ENCODE results near the gene OTOG.

OTOG gene

DNA sequence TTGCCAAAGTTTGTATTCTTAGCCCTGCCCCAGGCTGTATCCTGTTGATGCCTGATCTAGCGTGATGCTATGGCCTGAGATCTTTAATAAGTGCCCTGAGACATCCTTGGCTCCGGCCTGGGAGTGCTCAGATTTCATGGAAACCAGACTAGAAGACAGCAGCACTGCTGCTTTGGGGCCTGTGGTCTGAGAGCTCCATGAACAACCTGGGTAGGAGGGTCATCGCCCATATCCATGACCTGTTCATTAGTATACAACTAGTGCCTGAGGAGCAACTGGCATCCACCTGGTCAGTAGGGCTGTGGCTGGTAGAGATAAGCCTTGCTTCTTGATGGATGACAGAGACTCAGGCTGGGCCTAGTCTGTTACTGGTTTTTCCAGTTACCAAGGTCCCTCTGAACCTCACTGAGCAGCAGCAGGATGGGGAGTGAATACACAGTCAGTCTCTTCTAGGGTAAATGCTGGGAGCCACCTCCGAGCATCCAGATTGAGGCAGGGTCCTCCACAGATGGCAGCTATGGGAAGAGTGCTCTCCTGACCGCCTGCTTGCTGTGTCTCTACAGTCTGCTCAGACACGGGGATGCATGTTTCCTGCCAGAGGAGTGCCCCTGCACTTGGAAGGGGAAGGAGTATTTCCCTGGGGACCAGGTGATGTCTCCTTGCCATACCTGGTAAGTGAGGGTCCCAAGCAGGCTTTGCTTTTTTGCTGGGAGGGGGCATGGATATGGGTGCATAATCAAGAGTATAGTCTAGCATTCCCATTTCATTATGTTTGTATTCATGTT lies 39.0 kb downstream of the OTOG start:
- Histone ChIP-seq H3K27me3 (peaks cover 16% of the 10 kb centered on the region), H3K27ac (no peak overlapping the region), H3K9me3 (no peaks in the 10 kb centered on the region), H3K36me3 (no peaks in the 10 kb centered on the region), H3K4me1 (ENCODE audit: control insufficient read depth in 1 of 2, insufficient read depth in 1 of 2, low read depth in 1 of 2, low read length in 1 of 2) (no peaks in the 10 kb centered on the region), H3K4me3 (ENCODE audit: low read depth in 1 of 2, low read length in 1 of 2) (no peak overlapping the region)
- TF ChIP-seq, protein P1, sequence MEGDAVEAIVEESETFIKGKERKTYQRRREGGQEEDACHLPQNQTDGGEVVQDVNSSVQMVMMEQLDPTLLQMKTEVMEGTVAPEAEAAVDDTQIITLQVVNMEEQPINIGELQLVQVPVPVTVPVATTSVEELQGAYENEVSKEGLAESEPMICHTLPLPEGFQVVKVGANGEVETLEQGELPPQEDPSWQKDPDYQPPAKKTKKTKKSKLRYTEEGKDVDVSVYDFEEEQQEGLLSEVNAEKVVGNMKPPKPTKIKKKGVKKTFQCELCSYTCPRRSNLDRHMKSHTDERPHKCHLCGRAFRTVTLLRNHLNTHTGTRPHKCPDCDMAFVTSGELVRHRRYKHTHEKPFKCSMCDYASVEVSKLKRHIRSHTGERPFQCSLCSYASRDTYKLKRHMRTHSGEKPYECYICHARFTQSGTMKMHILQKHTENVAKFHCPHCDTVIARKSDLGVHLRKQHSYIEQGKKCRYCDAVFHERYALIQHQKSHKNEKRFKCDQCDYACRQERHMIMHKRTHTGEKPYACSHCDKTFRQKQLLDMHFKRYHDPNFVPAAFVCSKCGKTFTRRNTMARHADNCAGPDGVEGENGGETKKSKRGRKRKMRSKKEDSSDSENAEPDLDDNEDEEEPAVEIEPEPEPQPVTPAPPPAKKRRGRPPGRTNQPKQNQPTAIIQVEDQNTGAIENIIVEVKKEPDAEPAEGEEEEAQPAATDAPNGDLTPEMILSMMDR (IDR thresholded peaks at IDR 0.05): no peak

DNA sequence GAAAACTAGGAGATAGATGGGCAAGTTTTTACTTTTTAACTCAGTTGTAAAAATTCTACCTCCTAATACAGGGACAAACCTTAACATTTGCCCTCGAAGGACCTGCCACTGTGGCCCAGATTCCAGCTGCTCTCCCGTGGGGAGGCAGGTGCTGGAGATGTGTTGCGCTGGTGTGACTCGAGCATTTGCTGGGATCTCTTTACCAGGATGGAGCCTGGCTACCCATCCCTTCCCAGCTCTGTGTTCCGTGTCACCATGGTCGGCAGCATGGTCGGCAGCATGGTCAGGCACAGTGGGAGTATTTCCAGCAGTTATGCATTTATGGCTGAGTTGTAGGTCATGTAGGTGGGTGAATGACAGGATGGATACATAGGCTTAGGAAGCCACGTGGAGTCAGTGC lies 41.1 kb downstream of the OTOG start:
- no peak overlapping the region for H3K4me3 ChIP-seq (ENCODE audit: low read depth in 1 of 2, low read length in 1 of 2)
- TF ChIP-seq, protein P1 (IDR thresholded peaks at IDR 0.05): no peak
- H3K27me3 ChIP-seq: peaks cover 32% of the 10 kb centered on the region
- no peaks in the 10 kb centered on the region for H3K36me3 ChIP-seq
- no peaks in the 10 kb centered on the region for H3K9me3 ChIP-seq
- H3K27ac ChIP-seq: no peak overlapping the region
- no peaks in the 10 kb centered on the region for H3K4me1 ChIP-seq (ENCODE audit: control insufficient read depth in 1 of 2, insufficient read depth in 1 of 2, low read depth in 1 of 2, low read length in 1 of 2)

DNA sequence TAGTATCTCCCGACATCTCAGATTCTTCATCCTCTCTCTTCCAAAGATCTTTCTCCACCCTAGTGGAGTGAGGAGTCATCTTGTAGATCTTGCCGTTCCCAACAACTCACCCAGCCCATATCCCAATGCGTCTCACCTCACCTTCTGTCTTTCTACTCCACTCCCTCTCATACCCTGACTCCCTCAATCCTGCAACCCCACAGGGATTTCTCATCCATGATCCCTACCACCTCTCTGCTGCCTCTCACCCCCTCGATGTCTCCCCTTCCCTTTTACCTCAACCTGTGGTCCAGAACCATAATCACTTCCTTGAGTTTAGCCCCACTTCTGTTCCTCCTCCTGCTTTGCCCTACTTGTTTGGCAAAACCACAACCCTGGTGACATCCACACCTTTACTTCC lies 41.7 kb downstream of the OTOG start:
- H3K27ac ChIP-seq: no peak overlapping the region
- no peaks in the 10 kb centered on the region for H3K9me3 ChIP-seq
- no peaks in the 10 kb centered on the region for H3K36me3 ChIP-seq
- TF ChIP-seq, protein P1 (IDR thresholded peaks at IDR 0.05): no peak
- no peak overlapping the region for H3K4me3 ChIP-seq (ENCODE audit: low read depth in 1 of 2, low read length in 1 of 2)
- peaks cover 32% of the 10 kb centered on the region for H3K27me3 ChIP-seq
- no peaks in the 10 kb centered on the region for H3K4me1 ChIP-seq (ENCODE audit: control insufficient read depth in 1 of 2, insufficient read depth in 1 of 2, low read depth in 1 of 2, low read length in 1 of 2)

DNA sequence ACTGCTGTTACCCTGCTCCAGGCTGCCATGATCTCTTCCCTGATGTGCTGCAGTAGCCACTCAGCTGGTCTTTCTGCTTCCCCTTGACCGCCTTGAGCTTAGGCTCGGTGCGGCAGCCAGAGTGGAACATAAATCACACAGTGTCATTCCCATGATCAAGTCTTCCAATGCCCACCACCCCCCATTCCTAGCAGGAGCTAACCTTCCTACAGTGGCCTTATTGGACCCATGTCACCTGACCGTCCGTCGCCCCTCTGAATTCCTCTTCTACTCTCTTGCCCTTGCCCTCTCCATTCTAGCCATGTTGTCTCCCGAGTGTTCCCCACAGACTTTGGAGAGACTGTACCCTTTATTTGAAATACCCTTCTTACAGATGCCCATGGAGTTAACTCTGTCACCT lies 43.4 kb downstream of the OTOG start:
- H3K4me1 ChIP-seq (ENCODE audit: control insufficient read depth in 1 of 2, insufficient read depth in 1 of 2, low read depth in 1 of 2, low read length in 1 of 2): no peaks in the 10 kb centered on the region
- TF ChIP-seq, protein P1 (IDR thresholded peaks at IDR 0.05): no peak
- no peak overlapping the region for H3K27ac ChIP-seq
- H3K36me3 ChIP-seq: no peaks in the 10 kb centered on the region
- H3K9me3 ChIP-seq: no peaks in the 10 kb centered on the region
- no peak overlapping the region for H3K4me3 ChIP-seq (ENCODE audit: low read depth in 1 of 2, low read length in 1 of 2)
- peaks cover 21% of the 10 kb centered on the region for H3K27me3 ChIP-seq

DNA sequence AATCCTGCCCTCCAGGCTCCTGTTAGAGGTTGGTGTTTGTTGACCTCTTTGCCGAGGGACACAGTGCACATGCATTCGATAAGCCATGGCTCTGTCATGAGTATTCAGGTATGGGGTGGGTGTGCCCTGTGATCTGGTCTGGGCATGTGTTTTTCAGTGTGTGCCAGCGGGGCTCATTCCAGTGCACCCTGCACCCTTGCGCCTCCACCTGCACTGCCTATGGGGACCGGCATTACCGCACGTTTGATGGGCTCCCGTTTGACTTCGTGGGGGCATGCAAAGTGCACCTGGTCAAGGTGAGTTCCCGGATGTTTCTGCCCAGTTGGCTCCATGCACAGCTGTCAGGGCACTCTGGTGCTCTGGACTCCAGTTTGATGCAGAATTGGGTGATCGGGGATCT lies 44.2 kb downstream of the OTOG start:
- Histone ChIP-seq H3K4me1 (ENCODE audit: control insufficient read depth in 1 of 2, insufficient read depth in 1 of 2, low read depth in 1 of 2, low read length in 1 of 2) (no peaks in the 10 kb centered on the region), H3K27me3 (peaks cover 20% of the 10 kb centered on the region), H3K4me3 (ENCODE audit: low read depth in 1 of 2, low read length in 1 of 2) (no peak overlapping the region), H3K27ac (no peak overlapping the region), H3K36me3 (no peaks in the 10 kb centered on the region), H3K9me3 (no peaks in the 10 kb centered on the region)
- TF ChIP-seq, protein P1 (IDR thresholded peaks at IDR 0.05): no peak
